Activated naive CD4-positive, alpha-beta T cell treated with anti-CD3 and anti-CD28 coated beads, Interleukin-2, amount 10 ng/mL, durations not matched to agents 5 hours and 36 hours (primary cell): ENCODE results near the gene KRT83. TPM values are rescaled to one million over a fixed set of nuclear protein-coding genes. Genes with fewer than 3 reads are reported as not detected.

Experiments
- total RNA-seq, 2 experiments: library from RNA; stranded (reverse); gene quantifications; one replicate each; pipeline ENCODE4 v1.2.3, GENCODE V29; 2021

Gene KRT83
- not detected for total RNA-seq

GRCh38 chr12:52320784-52321400 lies at the start of gene KRT83:
Gene KRT83, minus strand, starts transcription at chr12:52321398. Its CDS starts 63 bp downstream, at chr12:52321335.

DNA sequence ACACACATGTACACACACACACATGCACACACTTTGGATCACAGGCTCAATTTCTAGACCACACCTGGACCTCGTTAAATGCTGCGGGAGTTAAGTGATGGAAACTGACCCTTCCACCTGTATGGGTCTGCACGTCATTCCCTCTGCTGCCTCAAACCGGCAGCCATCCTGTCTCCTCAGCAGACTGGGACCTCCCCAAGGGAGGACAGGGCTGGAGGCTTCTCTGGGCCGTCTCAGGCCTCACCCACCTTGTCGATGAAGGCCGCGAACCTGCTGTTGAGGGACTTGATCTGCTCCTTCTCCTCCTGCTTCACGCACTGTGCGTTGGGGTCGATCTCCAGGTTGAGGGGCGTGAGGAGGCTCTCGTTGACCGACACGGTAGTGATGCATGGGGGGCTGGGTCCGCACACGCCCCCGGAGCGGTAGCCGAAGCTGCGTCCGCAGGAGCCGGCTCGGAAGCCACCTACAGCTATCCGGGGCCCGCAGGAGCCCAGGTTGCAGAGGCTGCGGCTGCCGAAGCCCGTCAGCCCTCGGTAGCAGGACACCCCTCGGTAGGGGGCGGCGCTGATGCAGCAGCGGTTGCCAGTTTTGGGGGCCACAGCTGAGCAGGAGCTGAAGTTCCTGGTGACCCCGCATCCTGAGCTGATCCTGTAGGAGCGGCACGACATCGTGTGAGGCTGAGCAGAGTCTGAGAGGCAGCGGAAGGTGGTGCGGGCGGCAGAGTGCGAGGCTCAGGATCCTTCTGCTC lies 45.7 kb upstream of the KRT83 start, which contains the start of gene KRT85:
Gene KRT85 (minus strand): TSS at position 744 of the 748 bp plus-strand sequence. CDS start 76 bp downstream, at position 668.

GRCh38 chr12:52291267-52291935 lies 29.8 kb downstream of the KRT83 start, which contains the start of gene KRT81:
Gene KRT81, minus strand, starts transcription at chr12:52291534. Its CDS starts 69 bp downstream, at chr12:52291465.

GRCh38 chr12:52274521-52275120 lies 46.6 kb downstream of the KRT83 start, which contains the start of gene KRT86:
Gene KRT86, plus strand, starts transcription at chr12:52274645. Its CDS starts 27,272 bp downstream, at chr12:52301917.

Other genes starting within 250 kb of the KRT83 start
- gene SMIM41, start 241.7 kb downstream of the KRT83 start, total RNA-seq: under 1 TPM in 1 of 2 experiments, not detected in 1; 0.15 TPM
- gene KRT80, start 129.4 kb downstream of the KRT83 start, total RNA-seq: not detected
- gene KRT7, start 88.2 kb downstream of the KRT83 start, total RNA-seq: 1 to 10 TPM; 4.6 to 6.3 TPM
- under 1 TPM in 1 of 2 experiments, not detected in 1; 0.18 TPM for gene KRT86, start 46.8 kb downstream of the KRT83 start, total RNA-seq
- not detected for gene KRT81, start 29.9 kb downstream of the KRT83 start, total RNA-seq
- gene KRT85, start 46.1 kb upstream of the KRT83 start, total RNA-seq: not detected
- not detected for gene KRT84, start 64.3 kb upstream of the KRT83 start, total RNA-seq
- not detected for gene KRT82, start 84.9 kb upstream of the KRT83 start, total RNA-seq
- not detected for gene KRT75, start 113.0 kb upstream of the KRT83 start, total RNA-seq
- not detected for gene KRT6B, start 130.7 kb upstream of the KRT83 start, total RNA-seq
- not detected for gene KRT6C, start 152.4 kb upstream of the KRT83 start, total RNA-seq
- gene KRT6A, start 171.9 kb upstream of the KRT83 start, total RNA-seq: not detected
- not detected for gene KRT5, start 199.0 kb upstream of the KRT83 start, total RNA-seq
- gene KRT71, start 231.7 kb upstream of the KRT83 start, total RNA-seq: not detected